GM12892 (cell line): ENCODE measurements around the gene APBA2.

Experiments
- POLR2A ChIP-seq: IDR thresholded peaks from 2 replicates; pipeline ENCODE4 v1.6.1; 2011; ENCODE audit warnings: low read depth, low read length, control low read depth
- POLR2AphosphoS5 ChIP-seq: IDR thresholded peaks from 2 replicates; pipeline ENCODE4 v1.6.1; 2011; ENCODE audit warnings: low read depth, low read length, control low read depth

DNA sequence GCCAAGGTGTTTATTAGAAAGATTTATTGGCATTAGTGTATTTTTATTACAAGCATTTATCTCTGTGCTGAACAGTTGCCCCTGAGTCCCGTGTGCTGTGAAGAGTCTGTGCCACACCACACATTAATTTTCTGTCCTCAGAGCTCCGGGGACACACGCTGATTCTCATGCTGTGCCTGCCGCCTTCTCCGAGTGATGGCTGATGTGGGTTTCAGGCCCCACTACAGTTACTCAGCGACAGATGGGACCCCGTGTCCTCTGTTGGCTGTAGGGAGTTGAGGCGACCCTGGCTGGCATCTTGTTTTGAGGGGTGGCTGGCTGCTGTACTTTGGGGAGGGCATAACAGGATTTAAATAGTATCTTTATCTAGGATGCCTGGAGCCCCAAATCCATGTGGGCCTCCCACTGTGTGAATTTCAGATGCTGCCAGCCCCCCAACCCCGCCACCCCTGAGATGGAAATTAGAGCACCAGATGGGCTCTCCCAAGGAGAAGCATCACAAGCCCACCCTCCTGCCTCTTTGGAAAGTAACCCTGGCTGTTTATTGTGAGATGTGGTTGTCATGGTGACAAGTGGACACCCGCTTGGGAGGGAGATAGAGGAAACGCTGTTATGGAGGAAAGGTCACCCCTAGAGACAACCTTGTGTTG lies 185.6 kb downstream of the APBA2 start:
- TF ChIP-seq POLR2AphosphoS5 (no peak), POLR2A (no peak)
